Stomach (tissue), 19 donors: ENCODE data around the gene CAV1. TPM values are rescaled to one million over a fixed set of nuclear protein-coding genes. Genes with fewer than 3 reads are reported as not detected.

Source experiments
- DNase-seq, 2 donors: peaks; one replicate each; pipeline versions ENCODE4 v3.0.0 to v3.0.0-alpha.2; 2013 to 2019
- H3K27ac ChIP-seq, 5 donors: fragments of 200-600 bp in 4 of 5; sonication (generic) in 4 of 5; one replicate each; pipeline ENCODE4 v1.5.1; 2013 to 2019; ENCODE audit warnings: mild to moderate bottlenecking in 1 of 5, moderate library complexity in 1 of 5
- H3K27me3 ChIP-seq, 3 donors: fragments of 200-600 bp; sonication (generic); one replicate each; pipeline ENCODE4 v1.5.1; 2017 to 2019; ENCODE audit warnings: mixed run types in 1 of 3
- H3K36me3 ChIP-seq, 4 donors: fragments of 200-600 bp; sonication (generic); 1 replicate in 3 of 4; 2 replicates in 1 of 4; pipeline ENCODE4 v1.5.1; 2016 to 2019
- H3K4me1 ChIP-seq, 4 donors: fragments of 200-600 bp; sonication (generic); one replicate each; pipeline ENCODE4 v1.5.1; 2016 to 2019
- H3K4me3 ChIP-seq, 4 donors: fragments of 200-600 bp; sonication (generic) in 3 of 4; one replicate each; pipeline ENCODE4 v1.5.1; 2016 to 2019; ENCODE audit warnings: mild to moderate bottlenecking in 1 of 4
- H3K9me3 ChIP-seq, 4 donors: fragments of 200-600 bp; sonication (generic); one replicate each; pipeline ENCODE4 v1.5.1; 2016 to 2019
- CTCF ChIP-seq, 7 experiments: fragments of 450-650 bp in 4 of 7; fragments of 200-600 bp in 3 of 7; sonication (generic) in 3 of 7; IDR thresholded peaks; one replicate each; pipeline ENCODE4 v1.5.1; 2016 to 2019; ENCODE audit warnings: antibody characterized with exemption in 7 of 7, control low read depth in 2 of 7, mild to moderate bottlenecking in 1 of 7
- EP300 ChIP-seq: sonication (generic); formaldehyde crosslinking; IDR thresholded peaks from one replicate; pipeline ENCODE4 v1.6.1; 2017; ENCODE audit warnings: antibody characterized with exemption
- POLR2A ChIP-seq, 4 donors: fragments of 450-650 bp; IDR thresholded peaks; one replicate each; pipeline ENCODE4 v1.6.1; 2016; ENCODE audit warnings: antibody characterized with exemption in 4 of 4, control low read depth in 2 of 4, mild to moderate bottlenecking in 1 of 4, moderate library complexity in 1 of 4
- POLR2AphosphoS5 ChIP-seq, 3 donors: sonication (generic); formaldehyde crosslinking; IDR thresholded peaks; one replicate each; pipeline ENCODE4 v1.6.1; 2016; ENCODE audit warnings: antibody characterized with exemption in 3 of 3
- WGBS, 5 donors: extraction: QIAGEN DNeasy Blood & Tissue Kit in 3 of 5; methylation state at CpG; one replicate each; pipeline versions ENCODE4 v1.1.5 to v1.1.7; 2013 to 2018; 5-methylcytosine and 5-hydroxymethylcytosine counted together
- intact Hi-C: fragments of 100-400 bp; cut with DNase I; formaldehyde crosslinking; loops from one replicate; pipeline ENCODE4 v1.15.1; 2023; ENCODE audit warnings: low total_unique reads
- long read RNA-seq, 10 donors: transcript quantifications; one replicate each; lab custom pipeline, GENCODE V29; 2026
- polyA plus RNA-seq, 3 donors: library from polyadenylated mRNA; stranded (reverse); fragments of 200-250 nt; gene quantifications; one replicate each; pipeline ENCODE4 v1.2.3, GENCODE V29; 2013
- total RNA-seq, 5 donors: library from RNA; depleted of rRNA; stranded (reverse); fragments of >200 nt; gene quantifications; one replicate each; pipeline versions ENCODE4 v1.1.0 to v1.2.3, GENCODE V29; 2014 to 2016
- donor health status: healthy with polysubstance abuse.
- donor health status: Bipolar disorder and iron deficiency.
- donor health status: healthy.

The CAV1 gene
- total RNA-seq (100 to 1,000 TPM in 4 of 5 donors, 10 to 100 TPM in 1; 49.2 to 719 (median 267) TPM), polyA plus RNA-seq (10 to 100 TPM; 18.5 to 73.2 (median 33.5) TPM)
- long read RNA-seq, donor 1, transcript CAV1-201 (3 exons, 2,704 nt) = major isoform, 22 of 37 reads
- long read RNA-seq, donor 1, transcript CAV1-202 (2 exons, 2,628 nt) = minor isoform, 13 of 37 reads
- long read RNA-seq, donor 1, partial matches to known transcripts = 0 of 37 reads
- long read RNA-seq, donor 1, other reads (novel, unspliced or antisense) = 0 of 37 reads
- long read RNA-seq, donor 2, transcript CAV1-201 (3 exons, 2,704 nt) = major isoform, 20 of 52 reads
- long read RNA-seq, donor 2, transcript CAV1-202 (2 exons, 2,628 nt) = minor isoform, 16 of 52 reads
- long read RNA-seq, donor 2, partial matches to known transcripts = 9 of 52 reads
- long read RNA-seq, donor 2, other reads (novel, unspliced or antisense) = 0 of 52 reads
- long read RNA-seq, donor 3, transcript CAV1-201 (3 exons, 2,704 nt) = major isoform, 21 of 35 reads
- long read RNA-seq, donor 3, transcript CAV1-202 (2 exons, 2,628 nt) = minor isoform, 11 of 35 reads
- long read RNA-seq, donor 3, partial matches to known transcripts = 0 of 35 reads
- long read RNA-seq, donor 3, other reads (novel, unspliced or antisense) = 0 of 35 reads
- long read RNA-seq, donor 4, partial matches to known transcripts = 13 of 16 reads
- long read RNA-seq, donor 4, other reads (novel, unspliced or antisense) = 0 of 16 reads
- long read RNA-seq, donor 5, transcript CAV1-202 (2 exons, 2,628 nt) = minor isoform, 26 of 81 reads
- long read RNA-seq, donor 5, transcript CAV1-206 (3 exons, 1,653 nt) = minor isoform, 7 of 81 reads
- long read RNA-seq, donor 5, transcript CAV1-201 (3 exons, 2,704 nt) = major isoform, 46 of 81 reads
- long read RNA-seq, donor 5, partial matches to known transcripts = 0 of 81 reads
- long read RNA-seq, donor 5, other reads (novel, unspliced or antisense) = 0 of 81 reads
- long read RNA-seq, donor 6, transcript CAV1-202 (2 exons, 2,628 nt) = minor isoform, 31 of 100 reads
- long read RNA-seq, donor 6, transcript CAV1-201 (3 exons, 2,704 nt) = major isoform, 45 of 100 reads
- long read RNA-seq, donor 6, partial matches to known transcripts = 20 of 100 reads
- long read RNA-seq, donor 6, other reads (novel, unspliced or antisense) = 0 of 100 reads
- long read RNA-seq, donor 7, transcript CAV1-206 (3 exons, 1,653 nt) = minor isoform, 10 of 178 reads
- long read RNA-seq, donor 7, transcript CAV1-201 (3 exons, 2,704 nt) = major isoform, 74 of 178 reads
- long read RNA-seq, donor 7, transcript CAV1-202 (2 exons, 2,628 nt) = minor isoform, 47 of 178 reads
- long read RNA-seq, donor 7, partial matches to known transcripts = 43 of 178 reads
- long read RNA-seq, donor 7, other reads (novel, unspliced or antisense) = 0 of 178 reads
- long read RNA-seq, donor 8, transcript CAV1-201 (3 exons, 2,704 nt) = major isoform, 19 of 41 reads
- long read RNA-seq, donor 8, transcript CAV1-202 (2 exons, 2,628 nt) = minor isoform, 16 of 41 reads
- long read RNA-seq, donor 8, partial matches to known transcripts = 0 of 41 reads
- long read RNA-seq, donor 8, other reads (novel, unspliced or antisense) = 0 of 41 reads
- long read RNA-seq, donor 9, transcript CAV1-202 (2 exons, 2,628 nt) = minor isoform, 17 of 81 reads
- long read RNA-seq, donor 9, transcript CAV1-201 (3 exons, 2,704 nt) = major isoform, 39 of 81 reads
- long read RNA-seq, donor 9, partial matches to known transcripts = 24 of 81 reads
- long read RNA-seq, donor 9, other reads (novel, unspliced or antisense) = 0 of 81 reads
- long read RNA-seq, donor 10, transcript CAV1-201 (3 exons, 2,704 nt) = major isoform, 7 of 13 reads
- long read RNA-seq, donor 10, transcript CAV1-202 (2 exons, 2,628 nt) = minor isoform, 5 of 13 reads
- long read RNA-seq, donor 10, partial matches to known transcripts = 0 of 13 reads
- long read RNA-seq, donor 10, other reads (novel, unspliced or antisense) = 0 of 13 reads

- H3K4me1 ChIP-seq = peaks cover 0 to 40% (median 25%) of the 10 kb centered on the region in 4 donors
- peak within 1 kb of the TSS; percentile 87 to 94 (median 90) for H3K27ac ChIP-seq
- peak; percentile 65 to 91 for DNase-seq
- H3K27me3 ChIP-seq = peaks cover 0 to 31% (median 11%) of the 10 kb centered on the region in 3 donors
- TF ChIP-seq EP300 (peak; percentile 35), CTCF (IDR thresholded peaks at IDR 0.05) (peak in 1 of 7 experiments; percentile 11), POLR2A (IDR thresholded peaks at IDR 0.05) (peak in 1 of 4 donors; percentile 18), POLR2AphosphoS5 (IDR thresholded peaks at IDR 0.05) (peak; percentile 74 to 88 (median 86))
- WGBS, 5 donors = 0 to 1% (median 1%) methylated on average over 41 to 42 of the region's 42 CpGs
- H3K36me3 ChIP-seq = no peaks in the 10 kb centered on the region
- H3K4me3 ChIP-seq = peak within 1 kb of the TSS; percentile 69 to 72 (median 70)
- intact Hi-C loops = loop anchor here (5.0 to 10.0 kb wide), 2 partner anchors 60 to 262 kb away; no protein-coding TSS in a partner anchor
- no peaks in the 10 kb centered on the region for H3K9me3 ChIP-seq
Observed at GRCh38 chr7:116524609-116525297, at the start of gene CAV1. Gene CAV1 (plus strand): TSS chr7:116525036. CDS start chr7:116525063, 27 bp downstream.

GRCh38 chr7:116477625-116478024 is 47.2 kb upstream of the CAV1 start:
- H3K27me3 ChIP-seq = no peaks in the 10 kb centered on the region
- TF ChIP-seq EP300 (no peak), POLR2A (IDR thresholded peaks at IDR 0.05) (no peak), POLR2AphosphoS5 (IDR thresholded peaks at IDR 0.05) (no peak), CTCF (IDR thresholded peaks at IDR 0.05) (no peak)
- H3K27ac ChIP-seq = no peak overlapping the region
- no peak for DNase-seq
- intact Hi-C loops = no loop called here
- WGBS, 5 donors = 52 to 98% (median 93%) methylated on average over 1 of the region's 1 CpG
- no peaks in the 10 kb centered on the region for H3K4me1 ChIP-seq
- no peaks in the 10 kb centered on the region for H3K36me3 ChIP-seq
- no peak overlapping the region for H3K4me3 ChIP-seq
- H3K9me3 ChIP-seq = no peaks in the 10 kb centered on the region

GRCh38 chr7:116478834-116479233 is 46.0 kb upstream of the CAV1 start:
- WGBS, 5 donors = 68 to 85% (median 78%) methylated on average over 2 of the region's 2 CpGs
- TF ChIP-seq CTCF (IDR thresholded peaks at IDR 0.05) = no peak
- TF ChIP-seq EP300 = no peak
- no peak for TF ChIP-seq POLR2AphosphoS5 (IDR thresholded peaks at IDR 0.05)
- no peak for TF ChIP-seq POLR2A (IDR thresholded peaks at IDR 0.05)
- Histone ChIP-seq H3K4me1 (no peaks in the 10 kb centered on the region), H3K27ac (no peak overlapping the region), H3K27me3 (no peaks in the 10 kb centered on the region), H3K9me3 (no peaks in the 10 kb centered on the region), H3K4me3 (no peak overlapping the region), H3K36me3 (no peaks in the 10 kb centered on the region)
- intact Hi-C loops = no loop called here
- no peak for DNase-seq
